Superior temporal gyrus (tissue), 1 donor: Measurements from ENCODE around the gene CABP1.
"Not testable (repeated sequence)": the region's sequence is repeated elsewhere in the genome, so short reads cannot be mapped to it uniquely, and the experiment has no call there.

Experiments used
- DNase-seq: peaks from one replicate; pipeline ENCODE4 v3.0.0-alpha.2; 2016; ENCODE audit errors: extremely low spot score

The CABP1 gene

GRCh38 chr12:120639771-120640721, at the start of gene CABP1:
Gene CABP1 (plus strand): TSS chr12:120640626. CDS start chr12:120640686, 60 bp downstream.
- DNase-seq: no peak

- DNase-seq: no peak
Observed at GRCh38 chr12:120590741-120591407, 49.6 kb upstream of the CABP1 start.

GRCh38 chr12:120592121-120593049, 48.0 kb upstream of the CABP1 start:
- DNase-seq: peak; percentile 57

- DNase-seq: no peak
Observed at GRCh38 chr12:120596901-120597300, 43.5 kb upstream of the CABP1 start.

GRCh38 chr12:120597861-120598260, 42.6 kb upstream of the CABP1 start:
- DNase-seq: no peak

- no peak for DNase-seq
Observed at GRCh38 chr12:120598674-120599463, 41.6 kb upstream of the CABP1 start.

GRCh38 chr12:120599672-120600552, 40.5 kb upstream of the CABP1 start:
- no peak for DNase-seq

- not testable (repeated sequence) for DNase-seq
Observed at GRCh38 chr12:120602416-120602815, 38.0 kb upstream of the CABP1 start.

- no peak for DNase-seq
Observed at GRCh38 chr12:120610560-120610959, 29.9 kb upstream of the CABP1 start.

- not testable (repeated sequence) for DNase-seq
Observed at GRCh38 chr12:120611534-120611933, 28.9 kb upstream of the CABP1 start.

GRCh38 chr12:120614848-120615247, 25.6 kb upstream of the CABP1 start:
- no peak for DNase-seq

- not testable (repeated sequence) for DNase-seq
Observed at GRCh38 chr12:120617193-120617592, 23.2 kb upstream of the CABP1 start.

- not testable (repeated sequence) for DNase-seq
Observed at GRCh38 chr12:120617767-120618166, 22.7 kb upstream of the CABP1 start.

- DNase-seq: peak; percentile 61
Observed at GRCh38 chr12:120618954-120619615, 21.3 kb upstream of the CABP1 start.

- DNase-seq: no peak
Observed at GRCh38 chr12:120620624-120621023, 19.8 kb upstream of the CABP1 start.

GRCh38 chr12:120625557-120626419, 14.6 kb upstream of the CABP1 start:
- no peak for DNase-seq

- DNase-seq: no peak
Observed at GRCh38 chr12:120628919-120629318, 11.5 kb upstream of the CABP1 start.
